Naive thymus-derived CD8-positive, alpha-beta T cell (primary cell): ENCODE data around the gene ANO5. TPM values are rescaled to one million over a fixed set of nuclear protein-coding genes. Genes with fewer than 3 reads are reported as not detected.
"Not testable (repeated sequence)": the region's sequence is repeated elsewhere in the genome, so short reads cannot be mapped to it uniquely, and the experiment has no call there.

Experiments
- ATAC-seq, 2 donors: fragments of 150-1000 bp; cut with Tn5 transposase in 1 of 2; sonication (Bioruptor Pico), chemical (Tn5 transposase) in 1 of 2; 1 replicate in 1 of 2; 2 replicates in 1 of 2; pipeline ENCODE4 v1.10.0; 2021; ENCODE audit warnings: mild to moderate bottlenecking in 2 of 2, moderate library complexity in 2 of 2
- POLR2A ChIA-PET: fragments of 350-600 bp; sonication (Branson Sonifier 250); formaldehyde crosslinking; loops from one replicate; lab custom pipeline; 2021; ENCODE audit warnings: antibody characterized with exemption; lab: Charles Lee
- DNase-seq, 10 donors: peaks; one replicate each; pipeline versions ENCODE4 v3.0.0 to v3.0.0-alpha.2; 2020 to 2022
- H3K27ac Mint-ChIP-seq, 10 donors: one replicate each; pipeline ENCODE4 v1.8.0; 2020 to 2022; ENCODE audit warnings: mild to moderate bottlenecking in 10 of 10, mixed read lengths in 10 of 10, moderate library complexity in 4 of 10, inconsistent platforms in 1 of 10
- H3K27me3 Mint-ChIP-seq, 5 donors: one replicate each; pipeline ENCODE4 v1.8.0; 2021 to 2022; ENCODE audit warnings: mixed read lengths in 5 of 5
- H3K36me3 Mint-ChIP-seq, 3 donors: one replicate each; pipeline ENCODE4 v1.8.0; 2020 to 2022; ENCODE audit warnings: mixed read lengths in 3 of 3, mild to moderate bottlenecking in 2 of 3, inconsistent platforms in 1 of 3
- H3K4me1 Mint-ChIP-seq, 4 donors: one replicate each; pipeline ENCODE4 v1.8.0; 2021 to 2022; ENCODE audit warnings: mixed read lengths in 4 of 4
- H3K4me3 Mint-ChIP-seq, 10 donors: one replicate each; pipeline ENCODE4 v1.8.0; 2020 to 2022; ENCODE audit warnings: mild to moderate bottlenecking in 10 of 10, mixed read lengths in 10 of 10, moderate library complexity in 6 of 10, inconsistent platforms in 1 of 10
- H3K9me3 Mint-ChIP-seq, 9 donors: one replicate each; pipeline ENCODE4 v1.8.0; 2020 to 2022; ENCODE audit warnings: mixed read lengths in 9 of 9, mild to moderate bottlenecking in 3 of 9, inconsistent platforms in 1 of 9, moderate library complexity in 1 of 9
- polyA plus RNA-seq, 3 donors: library from polyadenylated mRNA; unstranded; fragments of 300-500 nt; fragmentation: Illumina TruSeq; gene quantifications; one replicate each; pipeline ENCODE4 v1.2.3, GENCODE V29; 2021
- total RNA-seq, 8 experiments: library from RNA in 2 of 8; stranded (reverse) in 2 of 8; gene quantifications; one replicate each; pipeline ENCODE4 v1.2.3 and lab custom pipeline; 2021 to 2026

Gene ANO5
- total and polyA plus RNA-seq, 5 experiments from 2014 or later: 0.02 to 0.05 TPM; not detected in 3

DNA sequence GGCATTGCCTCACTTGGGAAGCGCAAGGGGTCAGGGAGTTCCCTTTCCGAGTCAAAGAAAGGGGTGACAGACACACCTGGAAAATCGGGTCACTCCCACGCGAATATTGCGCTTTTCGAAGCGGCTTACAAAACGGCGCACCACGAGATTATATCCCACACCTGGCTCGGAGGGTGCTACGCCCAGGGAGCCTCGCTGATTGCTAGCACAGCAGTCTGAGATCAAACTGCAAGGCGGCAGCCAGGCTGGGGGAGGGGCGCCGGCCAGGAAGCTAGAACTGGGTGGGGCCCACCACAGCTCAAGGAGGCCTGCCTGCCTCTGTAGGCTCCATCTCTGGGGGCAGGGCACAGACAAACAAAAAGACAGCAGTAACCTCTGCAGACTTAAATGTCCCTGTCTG is 92.1 kb downstream of the ANO5 start:
- H3K27me3 Mint-ChIP-seq, POLR2A ChIA-PET, H3K27ac Mint-ChIP-seq, H3K9me3 Mint-ChIP-seq, H3K4me1 Mint-ChIP-seq, DNase-seq, H3K4me3 Mint-ChIP-seq, H3K36me3 Mint-ChIP-seq, ATAC-seq: not testable (repeated sequence)

DNA sequence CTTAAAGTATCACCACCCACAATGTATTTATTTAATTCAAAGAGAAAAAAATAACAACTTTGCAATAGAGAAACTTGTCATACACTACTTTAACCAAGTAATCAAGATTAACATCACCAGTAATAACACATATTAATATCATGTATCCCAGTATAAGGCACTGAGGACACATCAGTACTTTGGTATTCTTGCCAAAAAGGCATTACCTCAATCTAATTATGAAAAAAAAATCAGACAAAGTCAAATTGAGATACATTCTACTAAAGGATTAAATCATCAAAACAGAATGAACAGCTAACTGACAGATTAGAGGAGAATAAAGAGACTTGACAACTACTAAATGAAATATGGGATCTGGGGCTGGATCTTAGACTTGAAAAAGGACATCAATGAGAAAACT is 109.5 kb downstream of the ANO5 start:
- Mint-ChIP-seq H3K4me1 (no peaks in the 10 kb centered on the region), H3K36me3 (no peaks in the 10 kb centered on the region), H3K9me3 (no peaks in the 10 kb centered on the region), H3K4me3 (no peak overlapping the region), H3K27ac (no peak overlapping the region), H3K27me3 (peaks cover 5 to 26% (median 10%) of the 10 kb centered on the region in 5 donors)
- DNase-seq (no peak), ATAC-seq (no peak)
- POLR2A ChIA-PET: no interaction called here

DNA sequence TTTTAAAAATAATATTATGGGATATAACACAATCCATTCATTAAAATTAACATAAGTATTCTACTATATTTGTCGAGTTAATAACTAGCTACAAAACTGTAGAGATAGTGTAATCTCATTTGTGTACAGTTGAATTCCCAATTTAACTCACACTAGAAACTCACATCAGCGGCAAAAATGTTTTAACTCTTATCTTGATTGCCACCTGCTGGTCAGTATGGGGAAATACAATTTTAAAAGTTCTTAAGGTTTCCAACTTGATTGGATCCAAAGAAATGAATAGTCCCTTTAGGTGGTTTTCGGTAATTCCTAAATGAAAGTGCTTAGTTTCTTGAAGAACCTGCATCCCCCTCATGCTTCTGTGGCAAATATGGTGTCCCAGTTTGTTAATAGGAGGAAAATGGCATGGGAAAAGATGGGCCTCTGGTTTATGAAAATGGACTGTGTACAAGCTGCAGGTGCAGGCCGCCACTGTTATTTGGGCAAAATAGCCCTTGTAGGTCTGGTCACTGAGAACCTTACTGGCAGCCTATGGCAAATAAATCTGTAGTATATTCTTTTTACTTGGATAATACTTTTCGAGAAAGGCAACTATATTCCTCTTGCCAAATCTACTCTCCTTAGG is 111.6 kb downstream of the ANO5 start:
- Mint-ChIP-seq H3K27me3 (peaks cover 5 to 26% (median 10%) of the 10 kb centered on the region in 5 donors), H3K4me1 (no peaks in the 10 kb centered on the region), H3K9me3 (no peaks in the 10 kb centered on the region), H3K36me3 (no peaks in the 10 kb centered on the region), H3K4me3 (no peak overlapping the region), H3K27ac (no peak overlapping the region)
- ATAC-seq: no peak
- peak in 3 of 10 donors; percentile 5 to 24 (median 11) for DNase-seq
- POLR2A ChIA-PET: no interaction called here

DNA sequence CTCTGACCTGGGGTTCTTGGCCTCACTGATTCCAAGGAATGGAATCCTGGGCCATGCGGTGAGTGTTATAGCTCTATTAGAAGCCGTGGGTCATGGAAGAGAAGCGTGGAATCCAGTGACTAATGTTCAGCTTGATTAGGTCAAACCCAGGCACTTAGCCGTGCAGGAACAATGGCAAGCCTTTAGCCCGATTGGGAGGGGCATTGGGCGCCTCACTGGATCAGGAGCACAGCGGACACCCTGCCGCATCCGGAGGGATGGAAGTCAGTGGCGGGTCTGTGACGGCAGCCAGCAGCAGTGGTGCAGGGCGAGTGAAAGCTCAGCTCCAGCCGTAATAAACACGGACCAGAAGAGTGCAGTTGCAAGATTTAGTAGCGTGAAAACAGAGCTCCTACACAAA is 124.8 kb downstream of the ANO5 start:
- Mint-ChIP-seq H3K4me3 (no peak overlapping the region), H3K4me1 (no peaks in the 10 kb centered on the region), H3K36me3 (no peaks in the 10 kb centered on the region), H3K9me3 (no peaks in the 10 kb centered on the region), H3K27me3 (peaks cover 0 to 17% (median 12%) of the 10 kb centered on the region in 5 donors), H3K27ac (no peak overlapping the region)
- POLR2A ChIA-PET: no interaction called here
- ATAC-seq (no peak), DNase-seq (no peak)

DNA sequence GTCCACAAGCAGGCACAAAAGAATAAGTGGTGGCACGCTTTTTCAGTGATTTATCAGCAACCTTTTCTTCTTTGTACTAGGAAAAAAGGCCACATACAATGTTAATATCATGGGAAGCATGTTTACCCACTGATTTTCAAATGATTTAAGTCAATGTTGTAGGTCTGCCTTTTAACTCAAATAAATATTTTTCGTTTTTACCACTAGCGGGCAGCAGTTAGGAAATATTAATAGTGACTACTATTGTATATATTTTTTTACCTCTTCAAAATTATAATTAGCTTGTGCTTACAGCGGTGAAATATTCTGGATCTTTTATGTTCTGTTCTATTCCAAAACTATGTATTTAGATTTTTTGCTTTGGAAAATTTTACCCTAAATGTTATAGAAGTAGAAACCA is 138.9 kb downstream of the ANO5 start:
- no peak for DNase-seq

More for the DNA sequence above, 138.9 kb downstream of the ANO5 start:
- ATAC-seq: no peak
- Mint-ChIP-seq H3K9me3 (no peaks in the 10 kb centered on the region), H3K36me3 (no peaks in the 10 kb centered on the region), H3K27ac (no peak overlapping the region), H3K4me1 (no peaks in the 10 kb centered on the region), H3K27me3 (peaks cover 6 to 22% (median 7%) of the 10 kb centered on the region in 5 donors), H3K4me3 (no peak overlapping the region)
- POLR2A ChIA-PET: no interaction called here

Other genes with a start within 250 kb of the ANO5 start
- gene SLC17A6, start 145.3 kb downstream of the ANO5 start, total RNA-seq: not detected
- not detected for gene SLC17A6, start 145.3 kb downstream of the ANO5 start, polyA plus RNA-seq